Prostate gland (tissue), 2 donors: ENCODE results near the gene SPPL3. TPM values are rescaled to one million over a fixed set of nuclear protein-coding genes. Genes with fewer than 3 reads are reported as not detected.

ENCODE experiments used
- DNase-seq: peaks from one replicate; pipeline ENCODE4 v3.0.0-alpha.2; 2019; ENCODE audit warnings: low spot score
- H3K27ac ChIP-seq, 2 donors: fragments of 200-600 bp; sonication (generic); 2 replicates each; pipeline ENCODE4 v1.5.1; 2017 to 2019
- H3K27me3 ChIP-seq: fragments of 200-600 bp; sonication (generic); replicated peaks from 2 replicates; pipeline ENCODE4 v1.5.1; 2019; ENCODE audit not compliant: insufficient read depth
- H3K36me3 ChIP-seq, 2 donors: fragments of 200-600 bp; sonication (generic); 1 replicate in 1 of 2; 2 replicates in 1 of 2; pipeline versions ENCODE4 v1.5.1 to v1.8.1; 2017 to 2019
- H3K4me1 ChIP-seq: fragments of 200-600 bp; sonication (generic); replicated peaks from 2 replicates; pipeline ENCODE4 v1.5.1; 2019
- H3K4me3 ChIP-seq, 2 donors: fragments of 200-600 bp; sonication (generic); 2 replicates each; pipeline ENCODE4 v1.5.1; 2017 to 2019
- H3K9me3 ChIP-seq: fragments of 200-600 bp; sonication (generic); 2 replicates; pipeline ENCODE4 v1.5.1; 2017
- POLR2A ChIP-seq: fragments of 450-650 bp; IDR thresholded peaks from one replicate; pipeline ENCODE4 v1.6.1; 2016; ENCODE audit warnings: antibody characterized with exemption, mild to moderate bottlenecking
- POLR2AphosphoS5 ChIP-seq: sonication (generic); formaldehyde crosslinking; IDR thresholded peaks from one replicate; pipeline ENCODE4 v1.6.1; 2017; ENCODE audit warnings: antibody characterized with exemption
- WGBS: methylation state at CpG from one replicate; pipeline ENCODE4 v1.1.5; 2018; 5-methylcytosine and 5-hydroxymethylcytosine counted together
- intact Hi-C: fragments of 100-400 bp; cut with DNase I; formaldehyde crosslinking; loops from one replicate; pipeline ENCODE4 v1.14.2; 2022
- total RNA-seq, 2 donors: library from RNA; depleted of rRNA; stranded (reverse); fragments of >200 nt; gene quantifications; one replicate each; pipeline ENCODE4 v1.1.0, GENCODE V29; 2016
- TF ChIP-seq, protein P1 (sequence below), 4 experiments: fragments of 200-600 bp in 2 of 4; fragments of 450-650 bp in 2 of 4; sonication (generic) in 2 of 4; IDR thresholded peaks; 1 replicate in 3 of 4; 2 replicates in 1 of 4; pipeline ENCODE4 v1.5.1; 2016 to 2019; ENCODE audit warnings: antibody characterized with exemption in 4 of 4, mild to moderate bottlenecking in 2 of 4, moderate library complexity in 2 of 4

The SPPL3 gene
- total RNA-seq, 2 donors from 2014 or later, result 36.0 to 37.1 TPM

DNA sequence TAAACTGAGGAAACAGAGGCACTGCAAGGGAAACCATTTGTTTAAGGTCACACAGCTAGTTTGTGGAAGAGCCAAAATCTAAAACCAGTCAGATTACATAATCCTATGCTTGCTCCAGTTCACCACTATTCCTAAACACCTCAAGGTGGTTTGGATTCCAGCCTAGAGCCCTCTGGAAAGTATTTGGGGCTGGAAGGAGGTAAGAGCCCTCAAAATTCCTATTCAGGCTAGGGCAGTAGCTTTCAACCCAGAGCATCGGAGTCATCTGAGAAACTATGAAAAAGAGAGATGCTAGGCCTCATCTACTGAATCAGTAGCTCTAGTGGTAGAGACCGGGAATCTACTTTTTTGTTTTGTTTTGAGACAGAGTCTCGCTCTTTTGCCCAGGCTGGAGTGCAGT is 16.0 kb upstream of the SPPL3 start:
- Histone ChIP-seq H3K27ac (no peak overlapping the region), H3K4me3 (no peak overlapping the region), H3K9me3 (no peaks in the 10 kb centered on the region), H3K4me1 (no peaks in the 10 kb centered on the region), H3K36me3 (no peaks in the 10 kb centered on the region), H3K27me3 (no peaks in the 10 kb centered on the region)
- WGBS, result 91% methylated on average over 3 of the region's 3 CpGs
- DNase-seq, result no peak
- intact Hi-C loops, result no loop called here
- TF ChIP-seq POLR2A (no peak), POLR2AphosphoS5 (no peak)
- TF ChIP-seq, protein P1, sequence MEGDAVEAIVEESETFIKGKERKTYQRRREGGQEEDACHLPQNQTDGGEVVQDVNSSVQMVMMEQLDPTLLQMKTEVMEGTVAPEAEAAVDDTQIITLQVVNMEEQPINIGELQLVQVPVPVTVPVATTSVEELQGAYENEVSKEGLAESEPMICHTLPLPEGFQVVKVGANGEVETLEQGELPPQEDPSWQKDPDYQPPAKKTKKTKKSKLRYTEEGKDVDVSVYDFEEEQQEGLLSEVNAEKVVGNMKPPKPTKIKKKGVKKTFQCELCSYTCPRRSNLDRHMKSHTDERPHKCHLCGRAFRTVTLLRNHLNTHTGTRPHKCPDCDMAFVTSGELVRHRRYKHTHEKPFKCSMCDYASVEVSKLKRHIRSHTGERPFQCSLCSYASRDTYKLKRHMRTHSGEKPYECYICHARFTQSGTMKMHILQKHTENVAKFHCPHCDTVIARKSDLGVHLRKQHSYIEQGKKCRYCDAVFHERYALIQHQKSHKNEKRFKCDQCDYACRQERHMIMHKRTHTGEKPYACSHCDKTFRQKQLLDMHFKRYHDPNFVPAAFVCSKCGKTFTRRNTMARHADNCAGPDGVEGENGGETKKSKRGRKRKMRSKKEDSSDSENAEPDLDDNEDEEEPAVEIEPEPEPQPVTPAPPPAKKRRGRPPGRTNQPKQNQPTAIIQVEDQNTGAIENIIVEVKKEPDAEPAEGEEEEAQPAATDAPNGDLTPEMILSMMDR (IDR thresholded peaks at IDR 0.05), result no peak

DNA sequence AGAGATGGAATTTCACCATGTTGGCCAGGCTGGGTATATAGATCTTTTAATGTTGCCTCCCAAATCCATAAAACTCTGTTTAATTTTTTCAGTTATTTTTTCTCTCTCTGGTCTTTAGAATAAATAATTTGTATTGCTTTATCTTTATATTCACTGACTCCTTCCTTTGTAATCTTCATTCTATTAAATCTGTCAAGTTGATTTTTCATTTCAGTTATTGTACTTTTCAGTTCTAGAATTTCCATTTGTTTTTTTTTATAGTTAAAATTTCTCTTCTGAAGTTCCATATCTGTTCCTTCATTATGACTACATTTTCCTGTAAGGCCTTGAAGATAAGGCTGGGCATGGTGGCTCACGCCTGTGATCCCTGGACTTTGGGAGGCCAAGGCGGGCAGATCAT is 13.6 kb upstream of the SPPL3 start:
- Histone ChIP-seq H3K4me3 (no peak overlapping the region), H3K36me3 (no peaks in the 10 kb centered on the region), H3K27me3 (no peaks in the 10 kb centered on the region), H3K4me1 (no peaks in the 10 kb centered on the region), H3K27ac (no peak overlapping the region), H3K9me3 (no peaks in the 10 kb centered on the region)
- intact Hi-C loops, result no loop called here
- WGBS, result 98% methylated on average over 2 of the region's 2 CpGs
- no peak for TF ChIP-seq POLR2A
- TF ChIP-seq, protein P1 (IDR thresholded peaks at IDR 0.05), result no peak
- no peak for TF ChIP-seq POLR2AphosphoS5
- DNase-seq, result no peak

DNA sequence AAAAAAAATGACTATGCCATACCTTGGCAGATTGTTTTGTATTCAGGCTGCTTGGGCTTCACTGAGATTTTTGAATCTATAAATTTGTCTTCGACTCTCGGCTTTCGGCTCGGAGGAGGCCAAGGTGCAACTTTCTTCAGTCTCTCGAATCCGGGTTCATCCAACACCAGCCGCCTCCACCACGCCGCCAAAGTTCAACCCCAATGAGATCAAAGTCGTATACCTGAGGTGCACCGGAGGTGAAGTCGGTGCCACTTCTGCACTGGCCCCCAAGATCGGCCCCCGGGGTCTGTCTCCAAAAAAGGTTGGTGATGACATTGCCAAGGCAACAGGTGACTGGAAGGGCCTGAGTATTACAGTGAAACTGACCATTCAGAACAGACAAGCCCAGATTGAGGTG is 12.4 kb upstream of the SPPL3 start:
- Histone ChIP-seq H3K36me3 (no peaks in the 10 kb centered on the region), H3K4me3 (no peak overlapping the region), H3K27ac (no peak overlapping the region), H3K27me3 (no peaks in the 10 kb centered on the region), H3K9me3 (no peaks in the 10 kb centered on the region), H3K4me1 (no peaks in the 10 kb centered on the region)
- 98% methylated on average over 14 of the region's 14 CpGs for WGBS
- intact Hi-C loops, result no loop called here
- no peak for DNase-seq
- no peak for TF ChIP-seq POLR2AphosphoS5
- TF ChIP-seq, protein P1 (IDR thresholded peaks at IDR 0.05), result no peak
- TF ChIP-seq POLR2A, result no peak

DNA sequence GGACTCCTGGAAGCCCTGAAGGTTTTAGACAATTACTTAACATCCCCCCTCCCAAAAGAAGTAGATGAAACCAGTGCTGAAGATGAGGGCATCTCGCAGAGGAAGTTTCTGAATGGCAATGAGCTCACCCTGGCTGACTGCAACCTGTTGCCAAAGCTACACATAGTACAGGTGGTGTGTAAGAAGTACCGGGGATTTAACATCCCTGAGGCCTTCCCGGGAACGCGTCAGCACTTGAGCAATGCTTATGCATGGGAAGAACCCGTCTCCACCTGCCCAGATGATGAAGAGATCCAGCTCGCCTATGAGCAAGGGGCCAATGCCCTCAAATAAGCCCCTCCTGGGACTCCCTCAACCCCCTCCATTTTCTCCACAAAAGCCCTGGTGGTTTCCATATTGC is 10.6 kb upstream of the SPPL3 start:
- Histone ChIP-seq H3K4me1 (no peaks in the 10 kb centered on the region), H3K27me3 (no peaks in the 10 kb centered on the region), H3K4me3 (no peak overlapping the region), H3K27ac (no peak overlapping the region), H3K36me3 (no peaks in the 10 kb centered on the region), H3K9me3 (no peaks in the 10 kb centered on the region)
- intact Hi-C loops, result no loop called here
- TF ChIP-seq, protein P1 (IDR thresholded peaks at IDR 0.05), result no peak
- TF ChIP-seq POLR2A (no peak), POLR2AphosphoS5 (no peak)
- WGBS, result 71% methylated on average over 7 of the region's 7 CpGs
- no peak for DNase-seq

DNA sequence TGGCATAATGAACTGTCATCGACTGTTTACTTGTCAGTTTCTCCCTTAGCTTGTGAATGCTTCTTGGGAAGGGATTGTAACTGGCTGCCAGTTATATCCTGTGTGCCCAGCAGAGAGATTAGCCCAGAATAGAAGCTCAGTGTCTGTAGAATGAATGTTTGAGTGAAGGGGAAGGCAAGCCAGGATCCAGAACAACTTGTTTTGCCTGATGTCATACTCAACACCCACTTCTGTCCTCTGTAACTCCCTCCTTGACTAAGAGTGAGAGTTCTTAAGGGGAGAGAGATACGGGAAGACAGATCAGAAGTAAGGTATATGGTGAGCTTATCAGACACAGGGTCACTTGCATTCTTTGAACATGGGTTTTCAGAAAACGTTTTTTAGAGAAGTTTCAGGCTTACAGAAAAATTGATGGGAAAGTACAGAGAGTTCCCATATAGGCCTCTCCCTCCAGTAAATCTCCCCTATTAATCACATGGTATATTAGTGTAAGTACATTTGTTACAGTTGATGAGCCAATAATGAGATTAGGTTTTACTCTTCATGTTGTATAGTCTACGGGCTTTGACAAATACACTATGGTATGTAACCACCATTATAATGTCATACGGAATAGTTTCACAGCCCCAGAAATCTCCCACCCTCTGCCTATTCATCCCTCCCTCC is 5.6 kb upstream of the SPPL3 start:
- Histone ChIP-seq H3K4me3 (no peak overlapping the region), H3K4me1 (no peaks in the 10 kb centered on the region)
- intact Hi-C loops, result loop anchor here (10.0 kb wide), 1 partner anchor 185 kb away; the partner anchor contains the start of gene ACADS

More for the DNA sequence above, 5.6 kb upstream of the SPPL3 start:
- Histone ChIP-seq H3K36me3 (no peaks in the 10 kb centered on the region), H3K27me3 (no peaks in the 10 kb centered on the region), H3K27ac (no peak overlapping the region), H3K9me3 (no peaks in the 10 kb centered on the region)
- no peak for TF ChIP-seq POLR2AphosphoS5
- TF ChIP-seq, protein P1 (IDR thresholded peaks at IDR 0.05), result no peak
- no peak for TF ChIP-seq POLR2A
- DNase-seq, result no peak
- WGBS, result 56% methylated on average over 5 of the region's 5 CpGs
